Effector CD8-positive, alpha-beta T cell (primary cell): ENCODE results near the gene DTWD2.
"Not testable (repeated sequence)": the region's sequence is repeated elsewhere in the genome, so short reads cannot be mapped to it uniquely, and the experiment has no call there.

ENCODE experiments used
- DNase-seq: peaks from one replicate; lab custom pipeline; 2025; lab: John Stamatoyannopoulos, UW

Gene DTWD2

GRCh38 chr5:118873417-118873816 lies 114.9 kb downstream of the DTWD2 start:
- DNase-seq: no peak

GRCh38 chr5:118863345-118863744 lies 125.0 kb downstream of the DTWD2 start:
- DNase-seq: no peak

GRCh38 chr5:118862596-118862995 lies 125.8 kb downstream of the DTWD2 start:
- no peak for DNase-seq

GRCh38 chr5:118857700-118858099 lies 130.6 kb downstream of the DTWD2 start:
- no peak for DNase-seq

GRCh38 chr5:118854819-118855218 lies 133.5 kb downstream of the DTWD2 start:
- DNase-seq: no peak

- DNase-seq: not testable (repeated sequence)
Measured at GRCh38 chr5:118851785-118852184, 136.6 kb downstream of the DTWD2 start.

- DNase-seq: not testable (repeated sequence)
Measured at GRCh38 chr5:118849507-118849906, 138.8 kb downstream of the DTWD2 start.

GRCh38 chr5:118844351-118844750 lies 144.0 kb downstream of the DTWD2 start:
- DNase-seq: no peak

- DNase-seq: no peak
Measured at GRCh38 chr5:118834710-118835109, 153.6 kb downstream of the DTWD2 start.

- no peak for DNase-seq
Measured at GRCh38 chr5:118832974-118833373, 155.4 kb downstream of the DTWD2 start.

- no peak for DNase-seq
Measured at GRCh38 chr5:118825226-118825625, 163.1 kb downstream of the DTWD2 start.

- no peak for DNase-seq
Measured at GRCh38 chr5:118818604-118819003, 169.7 kb downstream of the DTWD2 start.

- DNase-seq: no peak
Measured at GRCh38 chr5:118808441-118808840, 179.9 kb downstream of the DTWD2 start.

GRCh38 chr5:118806571-118806970 lies 181.8 kb downstream of the DTWD2 start:
- no peak for DNase-seq

- no peak for DNase-seq
Measured at GRCh38 chr5:118802335-118802734, 186.0 kb downstream of the DTWD2 start.

GRCh38 chr5:118796081-118796480 lies 192.3 kb downstream of the DTWD2 start:
- DNase-seq: no peak

- no peak for DNase-seq
Measured at GRCh38 chr5:118794281-118794680, 194.1 kb downstream of the DTWD2 start.

GRCh38 chr5:118793652-118794051 lies 194.7 kb downstream of the DTWD2 start:
- no peak for DNase-seq

- DNase-seq: no peak
Measured at GRCh38 chr5:118793091-118793490, 195.3 kb downstream of the DTWD2 start.

- no peak for DNase-seq
Measured at GRCh38 chr5:118791926-118792734, 196.2 kb downstream of the DTWD2 start.

- no peak for DNase-seq
Measured at GRCh38 chr5:118789366-118789765, 199.0 kb downstream of the DTWD2 start.

- DNase-seq: no peak
Measured at GRCh38 chr5:118788351-118788750, 200.0 kb downstream of the DTWD2 start.
